WTC11 (cell line): ENCODE data around the gene TMED3. TPM values are rescaled to one million over a fixed set of nuclear protein-coding genes. Genes with fewer than 3 reads are reported as not detected.

Experiments
- ATAC-seq: fragments of 200-7000 bp; cut with Tn5 transposase; 2 replicates; pipeline ENCODE4 v1.10.0; 2021; ENCODE audit warnings: mild to moderate bottlenecking, moderate library complexity
- CTCF ChIA-PET: fragments of 300-600 bp; sonication (Branson Sonifier 250); formaldehyde crosslinking; loops from one replicate; lab custom pipeline; 2021; ENCODE audit warnings: antibody characterized with exemption; lab: Charles Lee
- POLR2A ChIA-PET: fragments of 350-600 bp; sonication (Branson Sonifier 250); formaldehyde crosslinking; loops from one replicate; lab custom pipeline; 2021; ENCODE audit warnings: antibody characterized with exemption; lab: Charles Lee
- DNase-seq: peaks from one replicate; pipeline ENCODE4 v3.0.0; 2021; ENCODE audit warnings: low spot score
- H3K27ac Mint-ChIP-seq: 2 replicates; pipeline ENCODE4 v1.8.0; 2021; ENCODE audit warnings: mixed read lengths
- H3K27me3 Mint-ChIP-seq: 2 replicates; pipeline ENCODE4 v1.8.0; 2021; ENCODE audit warnings: low read depth, mild to moderate bottlenecking, moderate library complexity, mixed read lengths
- H3K36me3 Mint-ChIP-seq: 2 replicates; pipeline ENCODE4 v1.8.0; 2021; ENCODE audit warnings: mixed read lengths
- H3K4me1 Mint-ChIP-seq: 2 replicates; pipeline ENCODE4 v1.8.0; 2022; ENCODE audit warnings: mixed read lengths
- H3K4me3 Mint-ChIP-seq: 2 replicates; pipeline ENCODE4 v1.8.0; 2021; ENCODE audit warnings: mild to moderate bottlenecking, moderate library complexity, mixed read lengths
- H3K9me3 Mint-ChIP-seq: 2 replicates; pipeline ENCODE4 v1.8.0; 2021; ENCODE audit warnings: mixed read lengths
- ATF6 ChIP-seq: sonication (generic); formaldehyde crosslinking; IDR thresholded peaks from 2 replicates; pipeline ENCODE4 v1.8.1; 2023; ENCODE audit warnings: mild to moderate bottlenecking, missing genetic modification reagents
- CDX4 ChIP-seq: fragments of 250-450 bp; sonication (Bioruptor Pico); IDR thresholded peaks from 2 replicates; pipeline ENCODE4 v1.9.0; 2021; ENCODE audit warnings: moderate library complexity, mild to moderate bottlenecking, inconsistent platforms, borderline replicate concordance
- CREB1 ChIP-seq: sonication (generic); formaldehyde crosslinking; IDR thresholded peaks from 2 replicates; pipeline ENCODE4 v1.8.0; 2023; ENCODE audit warnings: mild to moderate bottlenecking, missing genetic modification reagents
- CREM ChIP-seq: sonication (generic); formaldehyde crosslinking; IDR thresholded peaks from 2 replicates; pipeline ENCODE4 v1.8.1; 2022; ENCODE audit warnings: mild to moderate bottlenecking, missing genetic modification reagents, moderate library complexity
- ELF4 ChIP-seq: sonication (generic); formaldehyde crosslinking; IDR thresholded peaks from 2 replicates; pipeline ENCODE4 v1.8.1; 2022; ENCODE audit warnings: low read depth, mild to moderate bottlenecking, moderate library complexity, missing genetic modification reagents
- ERG ChIP-seq: fragments of 250-450 bp; sonication (Bioruptor Pico); IDR thresholded peaks from 2 replicates; pipeline ENCODE4 v1.8.0; 2021; ENCODE audit warnings: mild to moderate bottlenecking
- FOXJ3 ChIP-seq: sonication (generic); formaldehyde crosslinking; IDR thresholded peaks from 2 replicates; pipeline ENCODE4 v1.9.0; 2021; ENCODE audit warnings: missing genetic modification reagents, mild to moderate bottlenecking, borderline replicate concordance
- NFYB ChIP-seq: sonication (generic); formaldehyde crosslinking; conservative IDR thresholded peaks from 2 replicates; pipeline ENCODE4 v1.8.0; 2022; ENCODE audit warnings: low read depth, missing genetic modification reagents
- STAT6 ChIP-seq: sonication (generic); formaldehyde crosslinking; conservative IDR thresholded peaks from 2 replicates; pipeline ENCODE4 v1.8.1; 2023; ENCODE audit warnings: mild to moderate bottlenecking, low read depth, missing genetic modification reagents, moderate library complexity
- TP53 ChIP-seq: sonication (generic); formaldehyde crosslinking; IDR thresholded peaks from 2 replicates; pipeline ENCODE4 v1.8.1; 2023; ENCODE audit warnings: mild to moderate bottlenecking, missing genetic modification reagents
- ZBTB43 ChIP-seq: sonication (generic); formaldehyde crosslinking; IDR thresholded peaks from 2 replicates; pipeline ENCODE4 v1.8.1; 2023; ENCODE audit warnings: mild to moderate bottlenecking, missing genetic modification reagents
- ZNF121 ChIP-seq: sonication (generic); formaldehyde crosslinking; IDR thresholded peaks from 2 replicates; pipeline ENCODE4 v1.8.0; 2023; ENCODE audit warnings: missing genetic modification reagents
- ZNF219 ChIP-seq: sonication (generic); formaldehyde crosslinking; IDR thresholded peaks from 2 replicates; pipeline ENCODE4 v1.8.0; 2023; ENCODE audit warnings: missing genetic modification reagents, mild to moderate bottlenecking, borderline replicate concordance
- ZNF281 ChIP-seq: sonication (generic); formaldehyde crosslinking; IDR thresholded peaks from 2 replicates; pipeline ENCODE4 v1.8.0; 2023; ENCODE audit warnings: mild to moderate bottlenecking, missing genetic modification reagents
- ZNF317 ChIP-seq: sonication (generic); formaldehyde crosslinking; IDR thresholded peaks from 2 replicates; pipeline ENCODE4 v1.8.1; 2023; ENCODE audit warnings: low read depth, mild to moderate bottlenecking, moderate library complexity, missing genetic modification reagents, borderline replicate concordance
- ZNF396 ChIP-seq: fragments of 250-450 bp; sonication (Bioruptor Pico); IDR thresholded peaks from 2 replicates; pipeline ENCODE4 v1.8.0; 2021; ENCODE audit warnings: mild to moderate bottlenecking, moderate library complexity, borderline replicate concordance
- ZNF425 ChIP-seq: fragments of 250-450 bp; sonication (Bioruptor Pico); conservative IDR thresholded peaks from 2 replicates; pipeline ENCODE4 v1.9.0; 2021; ENCODE audit warnings: mild to moderate bottlenecking
- ZSCAN18 ChIP-seq: fragments of 250-450 bp; sonication (Bioruptor Pico); IDR thresholded peaks from 2 replicates; pipeline ENCODE4 v2.1.2; 2022; ENCODE audit warnings: mild to moderate bottlenecking, moderate library complexity
- total RNA-seq: library from RNA; stranded (reverse); gene quantifications from 3 replicates; pipeline ENCODE4 v1.2.3, GENCODE V29; 2021

Gene TMED3
- total RNA-seq, 1 experiment from 2014 or later = 51.2 TPM

- Mint-ChIP-seq H3K4me3 (no peak overlapping the region), H3K9me3 (peaks cover 16% of the 10 kb centered on the region), H3K27me3 (peaks cover 14% of the 10 kb centered on the region), H3K27ac (no peak overlapping the region), H3K36me3 (peaks cover 60% of the 10 kb centered on the region), H3K4me1 (peaks cover 12% of the 10 kb centered on the region)
- no peak for DNase-seq
- POLR2A ChIA-PET = no interaction called here
- TF ChIP-seq ZNF425 (CRISPR knock-in tag) (no peak), ELF4 (CRISPR knock-in tag) (no peak), ZNF121 (CRISPR knock-in tag) (no peak), ZNF396 (CRISPR knock-in tag) (no peak), NFYB (CRISPR knock-in tag) (no peak), ZBTB43 (CRISPR knock-in tag) (no peak)
- CTCF ChIA-PET = no interaction called here
- ATAC-seq = no peak
Observed at GRCh38 chr15:79314186-79314585, 3.3 kb downstream of the TMED3 start.

GRCh38 chr15:79314811-79315210 is 3.9 kb downstream of the TMED3 start:
- TF ChIP-seq ZNF317 (CRISPR knock-in tag) (no peak), STAT6 (CRISPR knock-in tag) (no peak), CREB1 (CRISPR knock-in tag) (no peak), TP53 (CRISPR knock-in tag) (no peak), CDX4 (CRISPR knock-in tag) (no peak), ZNF219 (no peak), ATF6 (CRISPR knock-in tag) (no peak), ERG (CRISPR knock-in tag) (no peak), ZSCAN18 (no peak), FOXJ3 (CRISPR knock-in tag) (no peak), ZNF281 (no peak), CREM (CRISPR knock-in tag) (no peak)
- ChIA-PET POLR2A (no interaction called here), CTCF (no interaction called here)
- Mint-ChIP-seq H3K36me3 (peaks cover 67% of the 10 kb centered on the region), H3K9me3 (peaks cover 22% of the 10 kb centered on the region), H3K27ac (no peak overlapping the region), H3K4me1 (peaks cover 12% of the 10 kb centered on the region), H3K27me3 (peaks cover 8% of the 10 kb centered on the region), H3K4me3 (no peak overlapping the region)
- DNase-seq (no peak), ATAC-seq (no peak)
